Measurements from ENCODE around the gene GARIN5B. TPM values are rescaled to one million over a fixed set of nuclear protein-coding genes. Genes with fewer than 3 reads are reported as not detected.

The GARIN5B gene
- polyA plus RNA-seq, 1 donor from 2014 or later, result not detected

GRCh38 chr19:55391702-55392615 is 28.9 kb upstream of the GARIN5B start:
- no peak overlapping the region for H3K9ac ChIP-seq (ENCODE audit: low read length)
- H3K79me2 ChIP-seq (replicated peaks; ENCODE audit: insufficient read depth, low read length), result peaks cover 12% of the 10 kb centered on the region
- no peaks in the 10 kb centered on the region for H3K9me3 ChIP-seq (ENCODE audit: low read length)
- no peak overlapping the region for H3K27ac ChIP-seq (ENCODE audit: low read length)
- no peaks in the 10 kb centered on the region for H3K36me3 ChIP-seq (ENCODE audit: insufficient read depth, low read length)
- peaks cover 14% of the 10 kb centered on the region for H4K20me1 ChIP-seq (ENCODE audit: insufficient read depth)
- no peak overlapping the region for H3K4me3 ChIP-seq (ENCODE audit: low read length)
- peaks cover 5% of the 10 kb centered on the region for H3F3A ChIP-seq (ENCODE audit: insufficient read depth, low read length, poor library complexity, severe bottlenecking)
- H3K9me2 ChIP-seq (ENCODE audit: insufficient read depth, low read length), result no peaks in the 10 kb centered on the region
- no peak overlapping the region for H2AFZ ChIP-seq (ENCODE audit: low read depth, low read length)
- TF ChIP-seq, protein P1, sequence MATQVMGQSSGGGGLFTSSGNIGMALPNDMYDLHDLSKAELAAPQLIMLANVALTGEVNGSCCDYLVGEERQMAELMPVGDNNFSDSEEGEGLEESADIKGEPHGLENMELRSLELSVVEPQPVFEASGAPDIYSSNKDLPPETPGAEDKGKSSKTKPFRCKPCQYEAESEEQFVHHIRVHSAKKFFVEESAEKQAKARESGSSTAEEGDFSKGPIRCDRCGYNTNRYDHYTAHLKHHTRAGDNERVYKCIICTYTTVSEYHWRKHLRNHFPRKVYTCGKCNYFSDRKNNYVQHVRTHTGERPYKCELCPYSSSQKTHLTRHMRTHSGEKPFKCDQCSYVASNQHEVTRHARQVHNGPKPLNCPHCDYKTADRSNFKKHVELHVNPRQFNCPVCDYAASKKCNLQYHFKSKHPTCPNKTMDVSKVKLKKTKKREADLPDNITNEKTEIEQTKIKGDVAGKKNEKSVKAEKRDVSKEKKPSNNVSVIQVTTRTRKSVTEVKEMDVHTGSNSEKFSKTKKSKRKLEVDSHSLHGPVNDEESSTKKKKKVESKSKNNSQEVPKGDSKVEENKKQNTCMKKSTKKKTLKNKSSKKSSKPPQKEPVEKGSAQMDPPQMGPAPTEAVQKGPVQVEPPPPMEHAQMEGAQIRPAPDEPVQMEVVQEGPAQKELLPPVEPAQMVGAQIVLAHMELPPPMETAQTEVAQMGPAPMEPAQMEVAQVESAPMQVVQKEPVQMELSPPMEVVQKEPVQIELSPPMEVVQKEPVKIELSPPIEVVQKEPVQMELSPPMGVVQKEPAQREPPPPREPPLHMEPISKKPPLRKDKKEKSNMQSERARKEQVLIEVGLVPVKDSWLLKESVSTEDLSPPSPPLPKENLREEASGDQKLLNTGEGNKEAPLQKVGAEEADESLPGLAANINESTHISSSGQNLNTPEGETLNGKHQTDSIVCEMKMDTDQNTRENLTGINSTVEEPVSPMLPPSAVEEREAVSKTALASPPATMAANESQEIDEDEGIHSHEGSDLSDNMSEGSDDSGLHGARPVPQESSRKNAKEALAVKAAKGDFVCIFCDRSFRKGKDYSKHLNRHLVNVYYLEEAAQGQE (IDR thresholded peaks at IDR 0.05; ENCODE audit: borderline replicate concordance), result no peak
- TF ChIP-seq POLR2AphosphoS5 (IDR thresholded peaks at IDR 0.05) (no peak), EP300 (conservative IDR thresholded peaks at IDR 0.05; ENCODE audit: poor library complexity, severe bottlenecking) (no peak), SMC3 (conservative IDR thresholded peaks at IDR 0.05; ENCODE audit: poor library complexity) (no peak), TAF1 (IDR thresholded peaks at IDR 0.05; ENCODE audit: low read depth) (no peak), EZH2 (IDR thresholded peaks at IDR 0.05; ENCODE audit: borderline replicate concordance, insufficient read depth, low read length, poor library complexity, severe bottlenecking) (no peak), RAD21 (conservative IDR thresholded peaks at IDR 0.05) (no peak), MXI1 (conservative IDR thresholded peaks at IDR 0.05; ENCODE audit: poor library complexity, severe bottlenecking) (no peak)
- TF ChIP-seq, protein P2, sequence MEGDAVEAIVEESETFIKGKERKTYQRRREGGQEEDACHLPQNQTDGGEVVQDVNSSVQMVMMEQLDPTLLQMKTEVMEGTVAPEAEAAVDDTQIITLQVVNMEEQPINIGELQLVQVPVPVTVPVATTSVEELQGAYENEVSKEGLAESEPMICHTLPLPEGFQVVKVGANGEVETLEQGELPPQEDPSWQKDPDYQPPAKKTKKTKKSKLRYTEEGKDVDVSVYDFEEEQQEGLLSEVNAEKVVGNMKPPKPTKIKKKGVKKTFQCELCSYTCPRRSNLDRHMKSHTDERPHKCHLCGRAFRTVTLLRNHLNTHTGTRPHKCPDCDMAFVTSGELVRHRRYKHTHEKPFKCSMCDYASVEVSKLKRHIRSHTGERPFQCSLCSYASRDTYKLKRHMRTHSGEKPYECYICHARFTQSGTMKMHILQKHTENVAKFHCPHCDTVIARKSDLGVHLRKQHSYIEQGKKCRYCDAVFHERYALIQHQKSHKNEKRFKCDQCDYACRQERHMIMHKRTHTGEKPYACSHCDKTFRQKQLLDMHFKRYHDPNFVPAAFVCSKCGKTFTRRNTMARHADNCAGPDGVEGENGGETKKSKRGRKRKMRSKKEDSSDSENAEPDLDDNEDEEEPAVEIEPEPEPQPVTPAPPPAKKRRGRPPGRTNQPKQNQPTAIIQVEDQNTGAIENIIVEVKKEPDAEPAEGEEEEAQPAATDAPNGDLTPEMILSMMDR (IDR thresholded peaks at IDR 0.05; ENCODE audit: poor library complexity, severe bottlenecking), result no peak
- no peak overlapping the region for H3K4me2 ChIP-seq (ENCODE audit: low read length)
- no peaks in the 10 kb centered on the region for H3K27me3 ChIP-seq (ENCODE audit: insufficient read depth, low read depth, low read length)

- no peaks in the 10 kb centered on the region for H3K9me2 ChIP-seq (ENCODE audit: insufficient read depth, low read length)
- H3K9ac ChIP-seq (ENCODE audit: low read length), result no peak overlapping the region
- H3K36me3 ChIP-seq (ENCODE audit: insufficient read depth, low read length), result no peaks in the 10 kb centered on the region
- no peak overlapping the region for H3K4me2 ChIP-seq (ENCODE audit: low read length)
- peaks cover 5% of the 10 kb centered on the region for H3F3A ChIP-seq (ENCODE audit: insufficient read depth, low read length, poor library complexity, severe bottlenecking)
- no peaks in the 10 kb centered on the region for H3K27me3 ChIP-seq (ENCODE audit: insufficient read depth, low read depth, low read length)
- H3K9me3 ChIP-seq (ENCODE audit: low read length), result no peaks in the 10 kb centered on the region
- peaks cover 19% of the 10 kb centered on the region for H3K79me2 ChIP-seq (replicated peaks; ENCODE audit: insufficient read depth, low read length)
- H2AFZ ChIP-seq (ENCODE audit: low read depth, low read length), result no peak overlapping the region
- H4K20me1 ChIP-seq (ENCODE audit: insufficient read depth), result peaks cover 21% of the 10 kb centered on the region
- no peak overlapping the region for H3K27ac ChIP-seq (ENCODE audit: low read length)
- TF ChIP-seq TAF1 (IDR thresholded peaks at IDR 0.05; ENCODE audit: low read depth) (no peak), EZH2 (IDR thresholded peaks at IDR 0.05; ENCODE audit: borderline replicate concordance, insufficient read depth, low read length, poor library complexity, severe bottlenecking) (no peak), EP300 (conservative IDR thresholded peaks at IDR 0.05; ENCODE audit: poor library complexity, severe bottlenecking) (no peak), SMC3 (conservative IDR thresholded peaks at IDR 0.05; ENCODE audit: poor library complexity) (no peak), RAD21 (conservative IDR thresholded peaks at IDR 0.05) (no peak), POLR2AphosphoS5 (IDR thresholded peaks at IDR 0.05) (no peak), MXI1 (conservative IDR thresholded peaks at IDR 0.05; ENCODE audit: poor library complexity, severe bottlenecking) (no peak)
- TF ChIP-seq, protein P1 (IDR thresholded peaks at IDR 0.05; ENCODE audit: borderline replicate concordance), result no peak
- TF ChIP-seq, protein P2 (IDR thresholded peaks at IDR 0.05; ENCODE audit: poor library complexity, severe bottlenecking), result no peak
- no peak overlapping the region for H3K4me3 ChIP-seq (ENCODE audit: low read length)
These were observed 28.2 kb upstream of the GARIN5B start for GRCh38 chr19:55391191-55391670.
